Smooth muscle cell (in vitro differentiated cells): ENCODE measurements around the gene D2HGDH. TPM values are rescaled to one million over a fixed set of nuclear protein-coding genes. Genes with fewer than 3 reads are reported as not detected.

Experiments used
- DNase-seq: peaks from one replicate; lab custom pipeline; 2025; ENCODE audit not compliant: unreplicated experiment; lab: John Stamatoyannopoulos, UW
- H2AFZ ChIP-seq: fragments of 200-600 bp; sonication (generic); 2 replicates; pipeline ENCODE4 v1.6.0; 2016; ENCODE audit warnings: antibody characterized with exemption, low read depth, mild to moderate bottlenecking
- H3F3A ChIP-seq: fragments of 200-600 bp; sonication (generic); 2 replicates; pipeline ENCODE4 v1.6.0; 2017; ENCODE audit warnings: antibody characterized with exemption, low read depth
- H3K27ac ChIP-seq: fragments of 200-600 bp; sonication (generic); 2 replicates; pipeline ENCODE4 v1.5.1; 2016; ENCODE audit warnings: low read depth, mild to moderate bottlenecking
- H3K27me3 ChIP-seq: fragments of 200-600 bp; sonication (generic); 2 replicates; pipeline ENCODE4 v1.6.1; 2016; ENCODE audit warnings: low read depth, mild to moderate bottlenecking
- H3K36me3 ChIP-seq: fragments of 200-600 bp; sonication (generic); 2 replicates; pipeline ENCODE4 v1.5.1; 2016; ENCODE audit warnings: low read depth
- H3K4me1 ChIP-seq: fragments of 200-600 bp; sonication (generic); 2 replicates; pipeline ENCODE4 v1.5.1; 2016; ENCODE audit warnings: low read depth
- H3K4me2 ChIP-seq: fragments of 200-600 bp; sonication (generic); 2 replicates; pipeline ENCODE4 v1.6.0; 2016; ENCODE audit warnings: mild to moderate bottlenecking
- H3K4me3 ChIP-seq: fragments of 200-600 bp; sonication (generic); 2 replicates; pipeline ENCODE4 v1.5.1; 2016; ENCODE audit warnings: mild to moderate bottlenecking
- H3K79me2 ChIP-seq: fragments of 200-600 bp; sonication (generic); 2 replicates; pipeline ENCODE4 v1.6.0; 2016; ENCODE audit warnings: low read depth, mild to moderate bottlenecking
- H3K9ac ChIP-seq: fragments of 200-600 bp; sonication (generic); 2 replicates; pipeline ENCODE4 v1.6.0; 2016; ENCODE audit warnings: low read depth
- H3K9me3 ChIP-seq: fragments of 200-600 bp; sonication (generic); replicated peaks from 2 replicates; pipeline ENCODE4 v1.5.1; 2016; ENCODE audit warnings: low read depth
- H4K20me1 ChIP-seq: fragments of 200-600 bp; sonication (generic); 2 replicates; pipeline ENCODE4 v1.6.0; 2016; ENCODE audit warnings: low read depth
- CTCF ChIP-seq: fragments of 200-600 bp; sonication (generic); IDR thresholded peaks from 2 replicates; pipeline ENCODE4 v1.5.1; 2017; ENCODE audit warnings: borderline replicate concordance, mild to moderate bottlenecking, antibody characterized with exemption; ENCODE audit not compliant: insufficient read depth, poor library complexity, severe bottlenecking
- WGBS: methylation state at CpG from one replicate; pipeline ENCODE4 v1.1.7; 2016; ENCODE audit warnings: low lambda C conversion rate; 5-methylcytosine and 5-hydroxymethylcytosine counted together
- polyA plus RNA-seq: library from polyadenylated mRNA; unstranded; fragments of >200 nt; fragmentation: Nextera tagmentation; extraction: Ambion mirVana; gene quantifications from 2 replicates; pipeline ENCODE4 v1.2.1, GENCODE V29; 2016
- total RNA-seq: library from RNA; depleted of rRNA; stranded (reverse); fragments of >200 nt; gene quantifications from 2 replicates; pipeline ENCODE4 v1.2.3, GENCODE V29; 2014

The D2HGDH gene
- total and polyA plus RNA-seq, 2 experiments from 2014 or later, result 3.7 to 20.7 TPM

- no peaks in the 10 kb centered on the region for H3K36me3 ChIP-seq
- H3K4me1 ChIP-seq, result peaks cover 3% of the 10 kb centered on the region
- H3K79me2 ChIP-seq, result no peaks in the 10 kb centered on the region
- no peak overlapping the region for H3K4me3 ChIP-seq
- H3F3A ChIP-seq, result no peaks in the 10 kb centered on the region
- H3K9ac ChIP-seq, result no peak overlapping the region
- H3K4me2 ChIP-seq, result no peak overlapping the region
- H3K27ac ChIP-seq, result no peak overlapping the region
- no peaks in the 10 kb centered on the region for H4K20me1 ChIP-seq
- WGBS, result 95% methylated on average over 19 of the region's 20 CpGs
- TF ChIP-seq CTCF, result no peak
- H2AFZ ChIP-seq, result no peak overlapping the region
- DNase-seq, result no peak
- H3K9me3 ChIP-seq, result no peaks in the 10 kb centered on the region
- H3K27me3 ChIP-seq, result no peaks in the 10 kb centered on the region
These were observed 77.7 kb downstream of the D2HGDH start for GRCh38 chr2:241811952-241812729.

GRCh38 chr2:241812730-241813643 is 78.6 kb downstream of the D2HGDH start:
- Histone ChIP-seq H3K36me3 (no peaks in the 10 kb centered on the region), H3K4me1 (peaks cover 3% of the 10 kb centered on the region), H3K4me2 (no peak overlapping the region), H3K79me2 (no peaks in the 10 kb centered on the region), H3K27ac (no peak overlapping the region), H3K9me3 (no peaks in the 10 kb centered on the region), H3K4me3 (no peak overlapping the region), H3K27me3 (no peaks in the 10 kb centered on the region), H2AFZ (no peak overlapping the region), H4K20me1 (no peaks in the 10 kb centered on the region), H3F3A (no peaks in the 10 kb centered on the region), H3K9ac (no peak overlapping the region)
- no peak for TF ChIP-seq CTCF
- DNase-seq, result no peak
- 95% methylated on average over 40 of the region's 40 CpGs for WGBS

- H3K4me3 ChIP-seq, result no peak overlapping the region
- TF ChIP-seq CTCF, result no peak
- WGBS, result 89% methylated on average over 11 of the region's 20 CpGs
- H3K36me3 ChIP-seq, result no peaks in the 10 kb centered on the region
- H3F3A ChIP-seq, result no peaks in the 10 kb centered on the region
- H3K9me3 ChIP-seq, result no peaks in the 10 kb centered on the region
- no peaks in the 10 kb centered on the region for H3K79me2 ChIP-seq
- H3K9ac ChIP-seq, result no peak overlapping the region
- no peak overlapping the region for H2AFZ ChIP-seq
- H3K4me1 ChIP-seq, result no peaks in the 10 kb centered on the region
- H3K27ac ChIP-seq, result no peak overlapping the region
- no peaks in the 10 kb centered on the region for H4K20me1 ChIP-seq
- DNase-seq, result no peak
- H3K4me2 ChIP-seq, result no peak overlapping the region
- H3K27me3 ChIP-seq, result no peaks in the 10 kb centered on the region
These were observed 79.4 kb downstream of the D2HGDH start for GRCh38 chr2:241813644-241814392.
